ENCODE measurements around the gene CARD9.

CARD9 gene

DNA sequence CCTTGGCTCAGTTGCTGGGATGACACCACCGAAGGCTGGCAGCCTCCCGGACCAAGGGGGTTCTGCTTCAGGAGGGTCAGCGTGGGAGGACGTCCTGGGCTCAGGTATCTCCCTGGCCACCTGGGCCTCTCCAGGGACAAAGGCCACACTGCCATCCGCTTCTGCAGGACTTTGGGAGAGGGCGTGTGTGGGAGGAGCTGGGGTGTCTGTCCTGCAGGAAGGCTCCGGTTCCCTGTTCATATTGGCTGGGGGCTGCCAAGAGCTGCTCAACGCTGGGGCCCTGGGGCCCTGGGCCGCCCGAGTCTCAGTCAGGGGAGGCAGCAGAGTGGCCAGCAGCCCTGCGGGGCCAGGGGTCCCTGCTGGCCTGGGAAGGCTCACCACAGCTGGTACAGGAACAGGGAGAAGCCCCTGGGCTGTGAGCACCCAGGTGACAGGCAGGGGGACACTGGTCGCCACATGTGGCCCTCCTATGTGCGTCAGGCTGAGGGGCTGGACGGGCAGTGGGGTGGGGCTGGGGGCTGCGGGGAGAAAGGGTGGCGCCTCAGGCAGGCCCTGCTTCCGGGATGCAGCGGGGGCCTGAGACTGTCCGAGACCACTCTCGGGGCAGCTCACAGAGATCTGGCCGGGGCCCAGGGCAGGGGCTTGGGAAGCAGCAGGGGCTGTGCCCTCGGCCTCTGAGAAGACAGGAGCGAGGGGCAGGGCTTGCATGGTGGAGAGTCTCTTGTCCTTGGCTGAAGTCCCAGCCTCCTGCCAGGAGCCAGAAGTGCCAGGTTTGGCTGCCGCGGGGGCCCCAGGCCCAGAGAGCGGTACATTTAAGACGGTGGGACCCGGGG lies 4.9 kb upstream of the CARD9 start:
- TF ChIP-seq, protein P1, sequence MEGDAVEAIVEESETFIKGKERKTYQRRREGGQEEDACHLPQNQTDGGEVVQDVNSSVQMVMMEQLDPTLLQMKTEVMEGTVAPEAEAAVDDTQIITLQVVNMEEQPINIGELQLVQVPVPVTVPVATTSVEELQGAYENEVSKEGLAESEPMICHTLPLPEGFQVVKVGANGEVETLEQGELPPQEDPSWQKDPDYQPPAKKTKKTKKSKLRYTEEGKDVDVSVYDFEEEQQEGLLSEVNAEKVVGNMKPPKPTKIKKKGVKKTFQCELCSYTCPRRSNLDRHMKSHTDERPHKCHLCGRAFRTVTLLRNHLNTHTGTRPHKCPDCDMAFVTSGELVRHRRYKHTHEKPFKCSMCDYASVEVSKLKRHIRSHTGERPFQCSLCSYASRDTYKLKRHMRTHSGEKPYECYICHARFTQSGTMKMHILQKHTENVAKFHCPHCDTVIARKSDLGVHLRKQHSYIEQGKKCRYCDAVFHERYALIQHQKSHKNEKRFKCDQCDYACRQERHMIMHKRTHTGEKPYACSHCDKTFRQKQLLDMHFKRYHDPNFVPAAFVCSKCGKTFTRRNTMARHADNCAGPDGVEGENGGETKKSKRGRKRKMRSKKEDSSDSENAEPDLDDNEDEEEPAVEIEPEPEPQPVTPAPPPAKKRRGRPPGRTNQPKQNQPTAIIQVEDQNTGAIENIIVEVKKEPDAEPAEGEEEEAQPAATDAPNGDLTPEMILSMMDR (IDR thresholded peaks at IDR 0.05; ENCODE audit: low read depth, low read length, missing control alignments), result no peak
- Histone ChIP-seq H3K36me3 (replicated peaks) (peaks cover 63% of the 10 kb centered on the region), H3K4me3 (ENCODE audit: low read depth, low read length) (no peak overlapping the region), H3K27me3 (replicated peaks) (no peaks in the 10 kb centered on the region), H3K27ac (no peak overlapping the region)
- in situ Hi-C loops (cut with HindIII; ENCODE audit: low pct_ligation_motif_present, low sequenced_read_pairs), result no loop called here
- DNase-seq, result no peak

DNA sequence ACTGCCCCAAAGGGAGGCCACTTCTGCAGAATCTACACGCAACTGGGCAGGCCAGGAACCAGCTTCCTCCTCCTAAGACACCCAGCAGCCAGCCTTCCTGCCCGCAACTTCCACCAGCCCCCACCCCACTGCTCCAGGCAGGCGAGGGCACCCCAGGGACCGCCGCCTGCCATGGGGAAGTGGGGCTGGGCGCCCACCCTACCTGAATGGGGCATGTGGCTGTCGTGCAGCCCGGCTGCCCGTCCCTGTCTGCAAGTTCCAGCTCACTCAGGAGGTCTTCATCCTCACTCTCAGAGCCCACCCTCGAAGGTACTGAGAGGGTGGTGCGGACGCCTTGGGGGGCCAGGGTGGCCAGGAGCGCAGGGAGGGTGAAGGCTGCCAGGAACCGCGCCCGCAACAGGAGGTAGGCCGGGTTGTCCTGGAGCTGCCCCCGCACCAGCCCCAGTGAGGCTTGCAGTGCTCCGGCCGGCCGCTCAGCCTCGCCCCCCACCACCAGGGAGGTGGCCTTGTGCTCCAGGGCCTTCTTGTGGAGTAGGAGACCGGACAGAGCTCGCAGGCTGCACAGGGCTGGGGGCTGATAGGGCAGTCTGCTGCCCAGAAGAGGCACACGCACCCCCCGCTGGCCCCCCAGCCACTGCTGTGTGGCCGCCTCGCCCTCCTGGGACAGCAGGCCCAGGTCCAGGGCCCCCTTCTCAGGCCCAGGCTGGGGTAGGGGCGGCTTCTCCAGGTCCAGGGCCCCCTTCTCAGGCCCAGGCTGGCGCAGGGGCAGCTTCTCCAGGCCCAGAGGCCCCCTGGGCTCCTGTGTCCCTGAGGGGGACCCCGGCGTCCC lies 4.1 kb upstream of the CARD9 start:
- TF ChIP-seq, protein P1 (IDR thresholded peaks at IDR 0.05; ENCODE audit: low read depth, low read length, missing control alignments), result no peak
- H3K36me3 ChIP-seq (replicated peaks), result peaks cover 55% of the 10 kb centered on the region
- in situ Hi-C loops (cut with HindIII; ENCODE audit: low pct_ligation_motif_present, low sequenced_read_pairs), result no loop called here
- no peaks in the 10 kb centered on the region for H3K27me3 ChIP-seq (replicated peaks)
- no peak overlapping the region for H3K27ac ChIP-seq
- no peak overlapping the region for H3K4me3 ChIP-seq (ENCODE audit: low read depth, low read length)
- no peak for DNase-seq

DNA sequence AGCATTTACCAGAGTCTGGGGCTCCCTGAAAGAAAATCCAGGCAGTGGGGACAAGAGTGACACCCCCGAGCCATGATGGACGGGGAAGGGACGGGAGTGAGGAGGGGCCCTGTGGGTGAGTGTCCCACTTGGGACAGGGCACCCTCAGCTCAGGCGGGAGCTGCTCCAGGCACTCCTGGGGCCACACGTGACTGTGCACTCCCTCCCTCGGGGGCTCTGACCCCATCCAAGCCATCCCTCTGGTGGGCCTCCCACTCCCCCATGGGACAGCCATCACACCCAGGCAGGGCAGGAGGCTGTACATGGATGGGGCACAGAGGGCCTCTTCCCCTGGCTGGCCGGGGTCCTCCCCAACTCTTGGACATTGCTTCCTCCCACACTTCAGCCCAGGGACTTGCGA lies 3.0 kb upstream of the CARD9 start:
- no peak for DNase-seq
- TF ChIP-seq, protein P1 (IDR thresholded peaks at IDR 0.05; ENCODE audit: low read depth, low read length, missing control alignments), result no peak
- Histone ChIP-seq H3K36me3 (replicated peaks) (peaks cover 44% of the 10 kb centered on the region), H3K27ac (no peak overlapping the region), H3K4me3 (ENCODE audit: low read depth, low read length) (no peak overlapping the region), H3K27me3 (replicated peaks) (no peaks in the 10 kb centered on the region)
- in situ Hi-C loops (cut with HindIII; ENCODE audit: low pct_ligation_motif_present, low sequenced_read_pairs), result no loop called here

DNA sequence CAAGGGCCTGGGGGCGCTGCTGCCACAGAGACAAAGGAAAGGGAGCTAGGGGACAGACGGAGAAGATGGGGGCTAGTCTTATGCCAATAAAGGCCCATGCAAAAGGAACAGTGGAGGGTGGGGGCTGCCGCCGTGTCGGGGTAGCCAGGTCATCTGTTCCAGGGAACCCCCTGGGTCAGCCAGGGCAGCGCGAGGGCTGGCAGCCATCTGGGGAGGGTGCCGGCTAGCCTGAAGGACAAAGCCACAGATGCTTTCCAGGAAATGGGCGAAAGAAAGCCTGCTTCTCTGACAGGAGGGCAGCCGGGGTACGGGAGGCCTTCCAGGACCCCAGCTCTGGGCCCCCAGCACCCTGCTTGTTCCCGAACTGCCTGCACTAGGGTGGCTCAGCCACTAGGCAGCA lies 1.6 kb upstream of the CARD9 start:
- no peaks in the 10 kb centered on the region for H3K27me3 ChIP-seq (replicated peaks)
- TF ChIP-seq, protein P1 (IDR thresholded peaks at IDR 0.05; ENCODE audit: low read depth, low read length, missing control alignments), result no peak
- in situ Hi-C loops (cut with HindIII; ENCODE audit: low pct_ligation_motif_present, low sequenced_read_pairs), result no loop called here
- no peak for DNase-seq
- peaks cover 31% of the 10 kb centered on the region for H3K36me3 ChIP-seq (replicated peaks)
- no peak overlapping the region for H3K4me3 ChIP-seq (ENCODE audit: low read depth, low read length)
- H3K27ac ChIP-seq, result no peak overlapping the region

DNA sequence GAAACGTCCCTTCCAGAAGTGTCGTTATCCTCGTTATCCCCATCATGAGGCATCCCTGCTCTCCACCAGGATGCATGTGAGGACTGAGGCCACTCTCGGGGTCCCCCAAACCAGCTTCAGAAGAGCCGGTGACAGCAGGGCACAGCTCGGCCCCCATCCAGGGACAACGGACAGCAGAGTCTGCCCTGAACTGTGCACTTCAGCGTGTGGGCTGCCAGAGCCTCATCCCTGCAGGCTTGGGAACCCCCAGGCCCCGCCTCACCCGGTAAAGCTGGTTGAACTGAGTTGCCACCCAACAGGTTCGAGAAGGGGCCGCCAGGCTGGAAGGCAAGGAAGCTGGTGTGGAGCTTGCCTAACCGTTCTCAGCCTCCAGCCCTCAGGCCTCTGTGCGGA lies 710 bp upstream of the CARD9 start:
- in situ Hi-C loops (cut with HindIII; ENCODE audit: low pct_ligation_motif_present, low sequenced_read_pairs), result no loop called here
- no peak for DNase-seq
- Histone ChIP-seq H3K27ac (no peak overlapping the region), H3K36me3 (replicated peaks) (peaks cover 24% of the 10 kb centered on the region), H3K27me3 (replicated peaks) (no peaks in the 10 kb centered on the region), H3K4me3 (ENCODE audit: low read depth, low read length) (no peak overlapping the region)
- TF ChIP-seq, protein P1 (IDR thresholded peaks at IDR 0.05; ENCODE audit: low read depth, low read length, missing control alignments), result no peak
